ENCODE results near the gene SLIT2.

Gene SLIT2

DNA sequence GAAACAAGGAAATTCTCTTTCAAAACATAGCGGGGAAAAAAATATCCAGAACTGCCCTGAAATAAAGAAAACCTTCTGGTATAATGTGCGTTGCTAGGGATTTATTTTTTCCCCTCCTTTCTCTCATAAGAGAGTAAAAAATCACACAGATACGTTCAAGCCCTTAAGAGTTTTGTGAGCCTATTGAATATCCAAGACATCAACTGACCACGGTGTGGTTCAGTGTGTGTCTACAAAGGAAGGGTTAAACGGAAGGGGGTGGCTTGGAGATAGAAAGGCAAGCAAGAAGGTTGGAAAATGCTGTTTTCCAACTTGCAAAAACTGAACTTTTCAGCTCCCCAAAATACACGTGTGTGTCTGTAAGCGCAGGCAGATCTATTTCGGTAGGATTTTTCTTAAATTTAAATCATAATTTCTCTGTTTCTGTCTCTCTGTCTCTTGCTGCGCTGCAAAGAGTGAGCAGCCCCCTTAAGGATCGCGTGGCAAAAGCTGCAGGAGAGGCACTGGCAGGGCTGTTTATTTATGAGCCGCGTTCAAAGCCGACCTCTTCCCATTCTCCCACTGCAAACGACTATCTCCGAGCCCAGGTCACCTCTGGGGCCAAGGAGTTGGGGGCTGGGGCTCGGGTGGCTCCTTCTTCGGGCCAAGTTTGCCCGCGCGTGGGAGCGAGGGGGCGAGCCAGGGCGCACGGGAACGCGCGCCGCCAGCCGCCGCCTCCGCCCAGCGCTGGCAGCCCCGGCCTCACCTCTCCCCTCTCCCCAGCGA, 492 bp upstream of the SLIT2 start:
- H3K36me3 ChIP-seq (ENCODE audit: control insufficient read depth, insufficient read depth, low read length): no peaks in the 10 kb centered on the region
- H3K4me2 ChIP-seq (ENCODE audit: low read length): peak overlapping the region; percentile 95
- H3K27me3 ChIP-seq (ENCODE audit: control insufficient read depth, insufficient read depth, low read length): no peaks in the 10 kb centered on the region
- H3K9me3 ChIP-seq (ENCODE audit: control insufficient read depth, low read length): no peaks in the 10 kb centered on the region
- no peak overlapping the region for H3K9ac ChIP-seq
- H3K79me2 ChIP-seq: no peaks in the 10 kb centered on the region
- TF ChIP-seq CTCF (IDR thresholded peaks at IDR 0.05): no peak
- peak overlapping the region; percentile 42 for H3K27ac ChIP-seq
- no peaks in the 10 kb centered on the region for H3K4me1 ChIP-seq
- H2AFZ ChIP-seq: peak overlapping the region; percentile 81
- H3K4me3 ChIP-seq (ENCODE audit: low read depth, low read length): peak overlapping the region; percentile 61

DNA sequence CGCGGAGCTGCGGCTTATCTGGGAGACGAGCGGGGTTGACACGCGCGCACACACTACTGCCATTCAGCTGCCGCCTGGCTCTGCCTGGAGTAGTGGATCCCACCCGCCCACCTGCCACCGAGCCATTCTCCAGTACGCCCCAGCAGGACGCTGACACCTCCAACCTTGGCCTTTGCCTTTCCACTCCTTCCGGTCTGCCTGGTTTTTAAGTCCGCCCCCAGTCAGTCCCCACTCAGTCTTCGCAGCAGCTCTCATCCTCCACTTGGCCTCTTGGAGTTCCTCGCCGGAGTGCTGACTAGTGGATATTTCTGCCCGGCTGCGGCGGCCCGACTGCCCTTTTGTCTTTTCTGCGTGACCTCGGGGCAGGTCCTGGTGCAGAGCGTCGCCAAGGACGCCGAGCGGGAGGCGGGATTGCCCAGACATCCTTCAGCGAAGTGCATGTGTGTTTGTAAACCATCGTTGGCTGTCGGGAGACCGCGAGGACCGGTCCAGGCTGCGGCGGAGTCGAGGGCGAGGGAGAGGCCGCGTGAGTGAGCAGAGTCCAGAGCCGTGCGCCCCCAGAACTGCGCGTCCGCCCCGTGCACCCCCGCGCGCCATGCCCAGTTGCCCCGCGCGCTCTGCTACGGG, 1.1 kb downstream of the SLIT2 start:
- H3K4me1 ChIP-seq: no peaks in the 10 kb centered on the region
- no peak overlapping the region for H3K27ac ChIP-seq
- peak overlapping the region; percentile 81 for H2AFZ ChIP-seq
- TF ChIP-seq CTCF (IDR thresholded peaks at IDR 0.05): no peak
- no peaks in the 10 kb centered on the region for H3K36me3 ChIP-seq (ENCODE audit: control insufficient read depth, insufficient read depth, low read length)
- H3K4me3 ChIP-seq (ENCODE audit: low read depth, low read length): peak overlapping the region; percentile 61
- no peak overlapping the region for H3K9ac ChIP-seq
- peak overlapping the region; percentile 95 for H3K4me2 ChIP-seq (ENCODE audit: low read length)
- H3K79me2 ChIP-seq: no peaks in the 10 kb centered on the region
- H3K9me3 ChIP-seq (ENCODE audit: control insufficient read depth, low read length): no peaks in the 10 kb centered on the region
- no peaks in the 10 kb centered on the region for H3K27me3 ChIP-seq (ENCODE audit: control insufficient read depth, insufficient read depth, low read length)

- no peaks in the 10 kb centered on the region for H3K36me3 ChIP-seq (ENCODE audit: control insufficient read depth, insufficient read depth, low read length)
- H3K4me3 ChIP-seq (ENCODE audit: low read depth, low read length): peak overlapping the region; percentile 61
- H3K27me3 ChIP-seq (ENCODE audit: control insufficient read depth, insufficient read depth, low read length): no peaks in the 10 kb centered on the region
- H3K4me2 ChIP-seq (ENCODE audit: low read length): peak overlapping the region; percentile 95
- H2AFZ ChIP-seq: peak overlapping the region; percentile 81
- no peaks in the 10 kb centered on the region for H3K4me1 ChIP-seq
- H3K27ac ChIP-seq: no peak overlapping the region
- H3K9me3 ChIP-seq (ENCODE audit: control insufficient read depth, low read length): no peaks in the 10 kb centered on the region
- TF ChIP-seq CTCF (IDR thresholded peaks at IDR 0.05): no peak
- H3K79me2 ChIP-seq: no peaks in the 10 kb centered on the region
- no peak overlapping the region for H3K9ac ChIP-seq
Observed at GRCh38 chr4:20253283-20253734, 1.6 kb downstream of the SLIT2 start.

- Histone ChIP-seq H3K4me3 (ENCODE audit: low read depth, low read length) (peak overlapping the region; percentile 61), H3K27me3 (ENCODE audit: control insufficient read depth, insufficient read depth, low read length) (no peaks in the 10 kb centered on the region), H3K27ac (no peak overlapping the region), H3K4me2 (ENCODE audit: low read length) (peak overlapping the region; percentile 95), H2AFZ (peak overlapping the region; percentile 81), H3K4me1 (no peaks in the 10 kb centered on the region), H3K9me3 (ENCODE audit: control insufficient read depth, low read length) (no peaks in the 10 kb centered on the region), H3K79me2 (no peaks in the 10 kb centered on the region), H3K36me3 (ENCODE audit: control insufficient read depth, insufficient read depth, low read length) (no peaks in the 10 kb centered on the region), H3K9ac (no peak overlapping the region)
- TF ChIP-seq CTCF (IDR thresholded peaks at IDR 0.05): no peak
Observed at GRCh38 chr4:20253735-20254409, 2.2 kb downstream of the SLIT2 start.
